Skeletal muscle tissue (tissue), 4 donors: ENCODE measurements around the gene TMEM185B. TPM values are rescaled to one million over a fixed set of nuclear protein-coding genes. Genes with fewer than 3 reads are reported as not detected.

Source experiments
- H3K27ac ChIP-seq: one replicate; pipeline ENCODE4 v1.7.0; 2013; ENCODE audit warnings: mild to moderate bottlenecking, low read depth, low read length, inconsistent platforms
- H3K27me3 ChIP-seq, 3 donors: one replicate each; pipeline ENCODE4 v1.7.0; 2013; ENCODE audit warnings: low read length in 3 of 3; ENCODE audit not compliant: control insufficient read depth in 3 of 3, insufficient read depth in 3 of 3
- H3K36me3 ChIP-seq, 3 donors: one replicate each; pipeline ENCODE4 v1.7.0; 2013; ENCODE audit warnings: low read length in 3 of 3; ENCODE audit not compliant: control insufficient read depth in 3 of 3, insufficient read depth in 3 of 3
- H3K4me1 ChIP-seq, 3 donors: one replicate each; pipeline ENCODE4 v1.7.0; 2013; ENCODE audit warnings: low read length in 3 of 3, mild to moderate bottlenecking in 3 of 3; ENCODE audit not compliant: control insufficient read depth in 3 of 3, insufficient read depth in 3 of 3
- H3K4me3 ChIP-seq, 3 donors: one replicate each; pipeline ENCODE4 v1.7.0; 2013; ENCODE audit warnings: low read length in 3 of 3
- H3K9ac ChIP-seq, 3 donors: one replicate each; pipeline ENCODE4 v1.7.0; 2013; ENCODE audit warnings: low read length in 3 of 3, mild to moderate bottlenecking in 3 of 3, moderate library complexity in 2 of 3, low read depth in 1 of 3
- H3K9me3 ChIP-seq, 3 donors: one replicate each; pipeline ENCODE4 v1.7.0; 2013; ENCODE audit warnings: low read length in 3 of 3; ENCODE audit not compliant: control insufficient read depth in 3 of 3
- total RNA-seq: library from RNA; depleted of rRNA; stranded (reverse); fragments of >200 nt; gene quantifications from one replicate; pipeline ENCODE4 v1.2.3, GENCODE V29; 2014
- donor health status: Osteomylitis.

TMEM185B gene
- total RNA-seq, 1 donor from 2014 or later: 16.7 TPM

DNA sequence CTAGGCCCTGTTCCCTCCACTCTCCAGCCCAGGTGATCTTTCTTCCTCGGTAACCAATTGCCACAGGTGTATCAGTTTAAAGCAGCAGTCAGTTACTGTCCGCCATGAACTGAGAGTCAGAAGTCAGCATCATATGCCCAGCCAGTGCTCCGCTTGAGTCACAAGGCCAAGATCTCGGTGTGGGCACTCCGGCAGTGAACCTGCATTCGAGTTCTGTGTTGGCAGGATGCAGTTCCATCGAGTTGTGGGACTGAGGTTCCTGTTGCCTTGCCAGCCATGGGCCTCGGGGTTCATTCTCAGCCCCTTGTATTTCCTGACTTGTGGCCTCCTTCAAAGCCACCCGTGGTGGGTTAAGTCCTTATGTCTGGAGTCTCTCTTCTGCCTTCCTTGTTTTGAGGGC is 3.1 kb upstream of the TMEM185B start:
- Histone ChIP-seq H3K36me3 (peaks cover 4 to 6% (median 5%) of the 10 kb centered on the region in 3 donors), H3K9me3 (peaks cover 0 to 5% (median 0%) of the 10 kb centered on the region in 3 donors), H3K4me1 (peaks cover 19 to 41% (median 19%) of the 10 kb centered on the region in 3 donors), H3K9ac (no peak overlapping the region), H3K27me3 (no peaks in the 10 kb centered on the region), H3K27ac (no peak overlapping the region), H3K4me3 (no peak overlapping the region)

DNA sequence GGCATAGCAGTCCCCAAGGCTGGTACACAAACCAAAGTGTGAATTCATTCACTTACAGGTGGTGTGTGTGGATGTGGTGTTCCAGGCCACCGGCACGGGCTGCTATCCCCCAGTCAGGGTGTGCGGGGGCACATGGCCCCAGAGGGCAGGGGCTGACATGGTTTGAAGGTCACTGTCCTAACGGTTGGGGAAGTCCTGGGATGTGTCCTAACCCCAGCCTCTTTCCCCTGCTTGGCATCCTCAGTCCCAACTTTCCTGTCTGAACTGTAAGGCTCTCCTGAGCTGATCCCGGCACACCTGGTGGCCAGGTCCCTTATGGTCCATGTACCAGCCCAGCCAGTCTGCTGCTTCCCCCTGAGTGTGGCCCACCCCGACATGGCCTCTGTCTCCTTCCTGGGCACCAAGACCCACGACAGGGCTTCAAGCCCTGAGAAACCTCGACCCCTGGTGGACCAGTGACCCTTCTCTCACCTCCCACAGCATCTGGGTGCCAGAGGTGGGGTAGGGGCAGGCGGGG is 2.4 kb upstream of the TMEM185B start:
- Histone ChIP-seq H3K9me3 (peaks cover 0 to 5% (median 0%) of the 10 kb centered on the region in 3 donors), H3K36me3 (peaks cover 4 to 6% (median 5%) of the 10 kb centered on the region in 3 donors), H3K27me3 (no peaks in the 10 kb centered on the region), H3K4me1 (peaks cover 19 to 41% (median 19%) of the 10 kb centered on the region in 3 donors), H3K27ac (no peak overlapping the region), H3K9ac (no peak overlapping the region), H3K4me3 (no peak overlapping the region)

DNA sequence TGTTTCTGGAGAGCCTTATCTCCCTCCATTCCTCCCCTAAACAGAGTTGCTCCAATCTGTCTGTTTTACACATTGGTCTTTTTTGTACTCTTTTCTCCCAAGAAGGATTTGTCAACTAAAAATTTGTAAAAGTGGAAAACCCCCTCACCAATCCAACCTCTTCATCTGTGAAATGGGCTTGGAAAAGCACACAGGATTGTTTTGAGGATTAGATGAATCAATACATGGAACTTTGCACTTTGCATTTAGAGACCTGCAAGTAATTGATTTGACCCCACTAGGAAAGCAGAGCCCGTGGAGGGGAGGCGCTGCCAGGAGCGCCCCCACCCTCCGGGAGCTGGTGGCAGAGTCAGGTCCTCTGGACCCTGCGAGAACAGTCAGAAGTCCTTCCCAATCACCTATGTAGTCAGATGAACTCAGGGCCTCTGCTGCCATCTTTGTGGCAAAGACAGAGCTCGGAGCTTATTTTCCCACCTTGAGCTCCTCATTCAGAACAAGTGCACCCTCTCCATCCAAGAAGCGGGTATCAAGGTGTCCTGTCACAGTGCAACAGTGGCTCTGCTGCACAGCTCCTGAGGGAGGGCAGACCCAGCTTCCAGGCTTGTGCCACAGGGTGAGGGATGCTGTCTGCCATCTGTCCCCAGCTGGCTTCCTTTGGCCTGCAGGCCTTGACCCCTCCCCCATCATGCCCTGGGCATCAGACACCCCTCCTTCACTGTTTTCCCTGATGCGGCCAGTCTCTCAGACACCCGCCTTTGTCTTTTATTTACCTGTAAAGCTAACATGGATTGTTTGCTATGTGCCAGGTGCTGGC is 1.7 kb upstream of the TMEM185B start:
- Histone ChIP-seq H3K27me3 (no peaks in the 10 kb centered on the region), H3K9me3 (peaks cover 0 to 5% (median 0%) of the 10 kb centered on the region in 3 donors), H3K27ac (no peak overlapping the region), H3K36me3 (peaks cover 5 to 6% (median 5%) of the 10 kb centered on the region in 3 donors), H3K9ac (no peak overlapping the region), H3K4me3 (no peak overlapping the region), H3K4me1 (peaks cover 19 to 41% (median 19%) of the 10 kb centered on the region in 3 donors)

DNA sequence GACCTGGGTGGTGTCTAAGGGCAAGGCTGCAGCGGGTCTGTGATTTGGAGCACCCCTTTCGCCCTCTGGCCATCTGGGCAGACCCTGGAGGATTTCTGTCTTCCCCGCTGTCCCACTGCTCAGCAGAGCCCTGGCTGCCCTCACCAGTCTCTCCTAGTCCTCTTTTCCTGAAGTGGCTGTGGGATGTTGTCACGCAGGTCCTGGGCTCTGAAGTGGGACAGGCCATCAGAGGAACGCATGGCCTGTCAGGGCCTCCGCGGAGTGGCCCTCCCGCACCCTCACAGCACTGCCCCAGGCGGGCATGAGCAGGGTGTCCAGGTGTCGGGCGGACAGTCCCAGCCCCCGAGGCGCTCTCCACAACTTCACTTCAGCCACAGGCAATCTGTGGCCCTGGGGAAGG is 1.1 kb upstream of the TMEM185B start:
- peaks cover 19 to 46% (median 19%) of the 10 kb centered on the region in 3 donors for H3K4me1 ChIP-seq
- peak overlapping the region in 2 of 3 donors; percentile 81 to 86 for H3K9ac ChIP-seq
- H3K36me3 ChIP-seq: peaks cover 5 to 11% (median 6%) of the 10 kb centered on the region in 3 donors
- peak overlapping the region; percentile 74 to 81 (median 80) for H3K4me3 ChIP-seq
- no peaks in the 10 kb centered on the region for H3K27me3 ChIP-seq
- no peak overlapping the region for H3K27ac ChIP-seq
- H3K9me3 ChIP-seq: peaks cover 0 to 5% (median 0%) of the 10 kb centered on the region in 3 donors

DNA sequence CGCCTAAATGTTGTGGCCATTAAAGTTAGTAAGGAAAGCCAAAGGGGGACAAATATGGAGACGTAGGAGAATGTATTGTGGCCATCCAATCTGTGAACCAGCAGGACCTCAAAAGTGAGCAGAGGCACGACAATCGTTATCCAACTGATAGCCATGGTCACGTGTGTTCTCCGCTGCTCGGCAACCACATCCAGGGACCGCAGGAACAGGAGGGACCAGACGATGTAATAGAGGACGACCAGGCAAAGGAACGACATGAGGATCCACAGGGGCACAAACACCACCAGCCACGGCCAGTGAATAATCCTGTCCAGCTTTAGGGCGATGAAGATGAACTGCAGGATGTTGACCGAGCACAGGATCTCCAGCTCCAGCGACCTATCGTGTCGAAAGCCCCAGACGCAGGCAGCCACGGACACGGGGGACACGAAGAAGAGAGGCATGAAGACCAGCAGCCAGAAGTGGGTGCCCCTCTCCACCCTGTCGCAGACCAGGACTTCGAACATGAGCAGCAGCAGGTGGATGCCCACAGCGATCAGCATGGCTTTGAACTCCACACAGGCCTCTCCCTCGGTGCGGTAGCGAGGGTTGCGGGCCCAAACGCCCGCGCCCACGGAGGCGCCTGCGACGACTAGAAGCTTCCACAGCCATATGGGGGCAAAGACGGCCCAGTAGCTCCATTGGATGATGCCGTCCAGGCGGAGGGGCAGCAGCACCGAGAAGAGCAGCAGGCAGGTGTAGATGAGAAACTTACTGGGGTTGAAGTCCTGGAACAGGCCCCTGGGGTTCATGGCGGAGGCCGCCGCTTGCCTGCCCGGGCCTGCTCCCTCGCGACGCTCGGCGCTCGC is 790 bp downstream of the TMEM185B start:
- Histone ChIP-seq H3K9ac (peak overlapping the region; percentile 74 to 81 (median 74)), H3K9me3 (peaks cover 0 to 5% (median 0%) of the 10 kb centered on the region in 3 donors), H3K4me1 (peaks cover 19 to 48% (median 19%) of the 10 kb centered on the region in 3 donors), H3K27ac (peak overlapping the region; percentile 95), H3K36me3 (peaks cover 10 to 17% (median 10%) of the 10 kb centered on the region in 3 donors), H3K27me3 (no peaks in the 10 kb centered on the region), H3K4me3 (peak overlapping the region; percentile 72 to 81 (median 80))

DNA sequence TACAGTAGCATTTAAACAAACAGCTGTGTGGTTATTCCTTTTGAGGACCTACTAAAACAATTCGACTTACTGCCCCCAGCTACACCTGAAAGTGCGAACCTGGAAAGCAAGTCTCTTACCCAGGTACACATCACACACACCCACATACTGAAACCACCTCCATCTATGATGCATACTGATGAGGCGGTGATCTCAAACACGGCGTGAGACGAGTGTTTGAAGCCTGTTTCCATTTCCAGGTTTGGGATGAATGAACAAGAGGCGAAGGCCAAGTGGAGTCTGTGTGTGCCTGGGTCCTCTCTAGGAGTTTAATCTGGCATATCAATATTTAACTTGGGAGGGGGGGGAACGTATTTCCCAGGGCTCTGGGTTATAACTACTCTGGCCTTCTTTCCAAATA is 1.6 kb downstream of the TMEM185B start:
- no peak overlapping the region for H3K27ac ChIP-seq

DNA sequence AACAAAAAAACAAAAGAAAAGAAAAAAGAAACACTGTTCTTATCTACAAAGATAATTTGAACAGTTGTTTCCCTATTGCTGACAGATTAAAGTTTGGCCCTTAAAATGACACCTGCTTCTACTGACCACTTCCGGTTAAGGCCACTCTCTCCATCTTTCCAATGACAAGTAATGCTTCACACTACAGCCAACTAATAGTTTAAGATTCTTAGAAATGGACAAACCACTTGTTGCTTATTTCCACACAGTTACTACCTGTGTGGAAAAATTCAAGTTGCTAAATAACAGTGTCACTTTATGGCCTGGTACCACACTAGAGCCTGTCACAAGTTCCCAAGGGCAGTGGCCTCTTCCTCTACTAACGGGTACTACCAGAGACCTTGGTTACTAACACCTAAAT is 2.4 kb downstream of the TMEM185B start:
- Histone ChIP-seq H3K4me3 (peak overlapping the region in 1 of 3 donors; percentile 28), H3K9me3 (peaks cover 0 to 5% (median 0%) of the 10 kb centered on the region in 3 donors), H3K27ac (no peak overlapping the region), H3K27me3 (no peaks in the 10 kb centered on the region), H3K4me1 (peaks cover 19 to 45% (median 19%) of the 10 kb centered on the region in 3 donors), H3K36me3 (peaks cover 10 to 17% (median 10%) of the 10 kb centered on the region in 3 donors), H3K9ac (no peak overlapping the region)

More for the DNA sequence above, 1.6 kb downstream of the TMEM185B start:
- Histone ChIP-seq H3K27me3 (no peaks in the 10 kb centered on the region), H3K4me3 (peak overlapping the region in 1 of 3 donors; percentile 45), H3K4me1 (peaks cover 19 to 47% (median 19%) of the 10 kb centered on the region in 3 donors), H3K36me3 (peaks cover 10 to 17% (median 10%) of the 10 kb centered on the region in 3 donors), H3K9ac (peak overlapping the region in 1 of 3 donors; percentile 12), H3K9me3 (peaks cover 0 to 5% (median 0%) of the 10 kb centered on the region in 3 donors)

DNA sequence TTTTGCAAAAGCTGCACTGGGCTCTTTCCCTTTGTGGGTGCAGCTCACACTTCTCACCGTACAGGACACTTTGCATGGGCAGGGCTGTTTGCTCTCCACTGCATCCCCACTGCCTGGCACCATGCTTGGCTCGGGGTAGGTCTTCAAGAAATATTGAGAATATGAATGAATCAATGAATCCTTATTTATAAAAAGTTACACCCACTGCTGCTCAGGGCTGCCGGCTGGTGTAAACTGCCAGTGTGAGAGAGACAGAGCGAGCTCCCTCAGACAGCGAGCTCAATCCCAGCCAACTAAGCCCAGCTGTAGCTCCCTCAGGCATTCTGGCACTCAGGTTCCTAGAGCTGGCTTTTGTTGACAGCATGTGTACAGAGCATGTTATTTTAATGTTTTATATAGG is 3.4 kb downstream of the TMEM185B start:
- Histone ChIP-seq H3K4me1 (peaks cover 19 to 45% (median 19%) of the 10 kb centered on the region in 3 donors), H3K27ac (no peak overlapping the region), H3K27me3 (no peaks in the 10 kb centered on the region)

DNA sequence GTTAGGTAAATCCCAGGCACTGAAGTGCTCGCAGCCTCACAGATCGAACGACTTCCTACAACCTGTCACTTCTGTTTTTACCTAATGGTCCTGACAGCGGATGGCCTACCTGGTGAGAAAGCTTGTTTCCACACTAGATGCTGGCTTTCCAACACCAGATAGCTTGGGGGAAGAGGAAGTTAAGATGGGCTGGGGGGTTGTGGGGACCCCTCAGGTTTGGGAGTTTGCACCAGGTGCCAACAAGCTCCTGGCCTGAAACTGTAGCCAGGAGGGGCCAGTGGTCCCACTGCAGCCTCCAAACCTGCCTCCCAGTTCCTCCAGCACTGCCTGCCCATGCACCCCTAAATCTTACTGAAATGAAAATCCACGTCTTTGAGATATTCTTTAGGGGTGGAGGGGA is 3.9 kb downstream of the TMEM185B start:
- H3K9me3 ChIP-seq: peaks cover 0 to 5% (median 0%) of the 10 kb centered on the region in 3 donors
- H3K27me3 ChIP-seq: no peaks in the 10 kb centered on the region

More for the DNA sequence above, 3.4 kb downstream of the TMEM185B start:
- Histone ChIP-seq H3K9me3 (peaks cover 0 to 5% (median 0%) of the 10 kb centered on the region in 3 donors), H3K4me3 (no peak overlapping the region), H3K36me3 (peaks cover 10 to 17% (median 10%) of the 10 kb centered on the region in 3 donors), H3K9ac (peak overlapping the region in 1 of 3 donors; percentile 16)

More for the DNA sequence above, 3.9 kb downstream of the TMEM185B start:
- peaks cover 10 to 17% (median 10%) of the 10 kb centered on the region in 3 donors for H3K36me3 ChIP-seq
- H3K27ac ChIP-seq: no peak overlapping the region
- no peak overlapping the region for H3K4me3 ChIP-seq
- no peak overlapping the region for H3K9ac ChIP-seq
- H3K4me1 ChIP-seq: peaks cover 18 to 42% (median 19%) of the 10 kb centered on the region in 3 donors
